Smooth muscle cell (in vitro differentiated cells): ENCODE measurements around the gene ATXN1. TPM values are rescaled to one million over a fixed set of nuclear protein-coding genes. Genes with fewer than 3 reads are reported as not detected.

ENCODE experiments used
- DNase-seq: peaks from one replicate; lab custom pipeline; 2025; ENCODE audit not compliant: unreplicated experiment; lab: John Stamatoyannopoulos, UW
- H2AFZ ChIP-seq: fragments of 200-600 bp; sonication (generic); 2 replicates; pipeline ENCODE4 v1.6.0; 2016; ENCODE audit warnings: antibody characterized with exemption, low read depth, mild to moderate bottlenecking
- H3F3A ChIP-seq: fragments of 200-600 bp; sonication (generic); 2 replicates; pipeline ENCODE4 v1.6.0; 2017; ENCODE audit warnings: antibody characterized with exemption, low read depth
- H3K27ac ChIP-seq: fragments of 200-600 bp; sonication (generic); 2 replicates; pipeline ENCODE4 v1.5.1; 2016; ENCODE audit warnings: low read depth, mild to moderate bottlenecking
- H3K27me3 ChIP-seq: fragments of 200-600 bp; sonication (generic); 2 replicates; pipeline ENCODE4 v1.6.1; 2016; ENCODE audit warnings: low read depth, mild to moderate bottlenecking
- H3K36me3 ChIP-seq: fragments of 200-600 bp; sonication (generic); 2 replicates; pipeline ENCODE4 v1.5.1; 2016; ENCODE audit warnings: low read depth
- H3K4me1 ChIP-seq: fragments of 200-600 bp; sonication (generic); 2 replicates; pipeline ENCODE4 v1.5.1; 2016; ENCODE audit warnings: low read depth
- H3K4me2 ChIP-seq: fragments of 200-600 bp; sonication (generic); 2 replicates; pipeline ENCODE4 v1.6.0; 2016; ENCODE audit warnings: mild to moderate bottlenecking
- H3K4me3 ChIP-seq: fragments of 200-600 bp; sonication (generic); 2 replicates; pipeline ENCODE4 v1.5.1; 2016; ENCODE audit warnings: mild to moderate bottlenecking
- H3K79me2 ChIP-seq: fragments of 200-600 bp; sonication (generic); 2 replicates; pipeline ENCODE4 v1.6.0; 2016; ENCODE audit warnings: low read depth, mild to moderate bottlenecking
- H3K9ac ChIP-seq: fragments of 200-600 bp; sonication (generic); 2 replicates; pipeline ENCODE4 v1.6.0; 2016; ENCODE audit warnings: low read depth
- H3K9me3 ChIP-seq: fragments of 200-600 bp; sonication (generic); replicated peaks from 2 replicates; pipeline ENCODE4 v1.5.1; 2016; ENCODE audit warnings: low read depth
- H4K20me1 ChIP-seq: fragments of 200-600 bp; sonication (generic); 2 replicates; pipeline ENCODE4 v1.6.0; 2016; ENCODE audit warnings: low read depth
- CTCF ChIP-seq: fragments of 200-600 bp; sonication (generic); IDR thresholded peaks from 2 replicates; pipeline ENCODE4 v1.5.1; 2017; ENCODE audit warnings: borderline replicate concordance, mild to moderate bottlenecking, antibody characterized with exemption; ENCODE audit not compliant: insufficient read depth, poor library complexity, severe bottlenecking
- WGBS: methylation state at CpG from one replicate; pipeline ENCODE4 v1.1.7; 2016; ENCODE audit warnings: low lambda C conversion rate; 5-methylcytosine and 5-hydroxymethylcytosine counted together
- polyA plus RNA-seq: library from polyadenylated mRNA; unstranded; fragments of >200 nt; fragmentation: Nextera tagmentation; extraction: Ambion mirVana; gene quantifications from 2 replicates; pipeline ENCODE4 v1.2.1, GENCODE V29; 2016
- total RNA-seq: library from RNA; depleted of rRNA; stranded (reverse); fragments of >200 nt; gene quantifications from 2 replicates; pipeline ENCODE4 v1.2.3, GENCODE V29; 2014

Gene ATXN1
- total and polyA plus RNA-seq, 2 experiments from 2014 or later: 17.9 to 40.6 TPM

DNA sequence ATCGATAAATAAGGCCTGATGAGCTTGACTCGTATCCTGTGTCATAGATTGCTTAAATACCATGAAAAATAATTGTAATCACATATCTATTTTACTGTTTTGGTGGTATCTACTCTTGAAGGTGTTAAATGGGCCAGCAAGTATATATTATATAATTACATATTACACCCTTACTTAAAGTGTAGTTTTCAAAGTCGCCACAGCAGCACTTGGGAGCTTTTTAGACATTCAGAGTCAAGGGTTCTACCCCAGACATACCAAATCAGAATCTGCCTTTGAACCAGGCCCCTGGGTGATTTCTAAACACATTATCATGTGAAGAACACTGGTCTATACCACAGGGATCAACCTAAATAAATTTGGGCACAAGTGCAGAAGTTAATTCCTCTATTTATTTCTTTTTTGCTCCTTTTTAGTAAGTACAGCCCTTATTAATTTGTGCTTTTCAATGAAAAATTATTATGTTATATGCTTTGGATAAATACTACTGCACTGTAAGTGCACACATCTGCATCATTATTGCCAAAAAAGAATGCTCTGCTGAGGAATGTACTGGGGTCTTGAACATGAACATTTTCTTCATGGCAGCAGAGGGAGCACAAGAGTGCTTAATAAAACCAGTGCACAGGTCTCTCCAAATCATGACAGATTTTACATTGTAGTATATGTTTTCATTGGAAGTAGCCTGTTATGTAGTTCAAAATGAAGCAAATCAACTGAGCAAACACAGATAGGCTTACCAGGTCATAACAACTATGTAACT, 3.1 kb upstream of the ATXN1 start:
- Histone ChIP-seq H3K4me1 (peaks cover 16% of the 10 kb centered on the region), H3K4me3 (peak overlapping the region; percentile 92), H3K9me3 (no peaks in the 10 kb centered on the region), H3K36me3 (no peaks in the 10 kb centered on the region), H3K79me2 (peaks cover 6% of the 10 kb centered on the region), H3K27ac (peak overlapping the region; percentile 99), H3F3A (peaks cover 31% of the 10 kb centered on the region), H3K9ac (no peak overlapping the region), H4K20me1 (no peaks in the 10 kb centered on the region), H3K27me3 (no peaks in the 10 kb centered on the region), H2AFZ (no peak overlapping the region), H3K4me2 (peak overlapping the region; percentile 91)
- peak; percentile 45 for TF ChIP-seq CTCF
- WGBS: 88% methylated on average over 3 of the region's 3 CpGs
- DNase-seq: no peak

- Histone ChIP-seq H3K9ac (peak overlapping the region; percentile 93), H3K36me3 (no peaks in the 10 kb centered on the region), H2AFZ (peak overlapping the region; percentile 52), H3K27ac (peak overlapping the region; percentile 99), H3F3A (peaks cover 30% of the 10 kb centered on the region), H3K4me3 (peak overlapping the region; percentile 92), H3K4me1 (peaks cover 26% of the 10 kb centered on the region), H3K9me3 (no peaks in the 10 kb centered on the region), H3K79me2 (peaks cover 22% of the 10 kb centered on the region), H4K20me1 (peaks cover 15% of the 10 kb centered on the region), H3K27me3 (no peaks in the 10 kb centered on the region), H3K4me2 (peak overlapping the region; percentile 91)
- TF ChIP-seq CTCF: peak; percentile 60
- no peak for DNase-seq
- 2% methylated on average over 32 of the region's 32 CpGs for WGBS
These were observed 1.6 kb upstream of the ATXN1 start for GRCh38 chr6:16762550-16763477.

DNA sequence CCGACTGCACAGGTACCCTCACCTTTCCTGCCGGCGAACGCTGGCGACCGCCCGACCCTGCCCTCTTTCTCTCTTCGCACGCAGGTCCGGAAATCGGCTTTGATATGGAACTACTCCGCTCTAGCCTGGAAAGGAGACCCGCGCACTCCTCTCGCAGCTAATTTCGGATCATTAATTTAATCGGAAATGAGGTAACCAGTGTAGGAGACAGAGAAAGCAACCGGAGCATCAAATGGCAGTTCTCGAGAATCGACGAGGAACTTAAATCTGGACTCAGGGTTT, 949 bp upstream of the ATXN1 start:
- Histone ChIP-seq H3K27me3 (no peaks in the 10 kb centered on the region), H3K27ac (peak overlapping the region; percentile 99), H3K4me1 (peaks cover 27% of the 10 kb centered on the region), H3K79me2 (peaks cover 28% of the 10 kb centered on the region), H3F3A (peaks cover 28% of the 10 kb centered on the region), H3K4me3 (peak overlapping the region; percentile 92), H3K4me2 (peak overlapping the region; percentile 91), H4K20me1 (peaks cover 19% of the 10 kb centered on the region), H3K9me3 (no peaks in the 10 kb centered on the region), H2AFZ (peak overlapping the region; percentile 52), H3K36me3 (no peaks in the 10 kb centered on the region), H3K9ac (peak overlapping the region; percentile 93)
- under 1% methylated on average over 21 of the region's 21 CpGs for WGBS
- TF ChIP-seq CTCF: no peak
- DNase-seq: no peak
